OCI-LY7 (cell line): Measurements from ENCODE around the gene HIGD2A. TPM values are rescaled to one million over a fixed set of nuclear protein-coding genes. Genes with fewer than 3 reads are reported as not detected.

Experiments used
- BruUV-seq: library from RNA; stranded (reverse); fragments of 400-500 nt; replicated peaks from 2 replicates; lab custom pipeline; 2021; lab: Mats Ljungman, UMichigan
- CTCF ChIA-PET: fragments of 300-600 bp; sonication (Branson Sonifier 250); formaldehyde crosslinking; loops from one replicate; lab custom pipeline; 2022; ENCODE audit warnings: antibody characterized with exemption; ENCODE audit not compliant: unreplicated experiment; lab: Charles Lee
- POLR2A ChIA-PET: fragments of 300-600 bp; sonication (Branson Sonifier 250); formaldehyde crosslinking; loops from one replicate; lab custom pipeline; 2022; ENCODE audit warnings: antibody characterized with exemption; lab: Charles Lee
- DNase-seq: peaks from one replicate; pipeline ENCODE4 v3.0.0-alpha.2; 2015; ENCODE audit warnings: low spot score
- H2AFZ ChIP-seq: fragments of 200-600 bp; sonication (generic), shearing (Covaris generic); 2 replicates; pipeline ENCODE4 v1.6.1; 2014; ENCODE audit warnings: mild to moderate bottlenecking, antibody characterized with exemption, low read length, moderate library complexity
- H3K27ac ChIP-seq: fragments of 200-600 bp; sonication (generic); 2 replicates; pipeline ENCODE4 v1.5.1; 2014; ENCODE audit warnings: mixed run types, low read depth, mild to moderate bottlenecking, moderate library complexity, low read length, inconsistent platforms; ENCODE audit not compliant: poor library complexity, severe bottlenecking
- H3K36me3 ChIP-seq: fragments of 200-600 bp; sonication (generic); 2 replicates; pipeline ENCODE4 v1.6.1; 2014; ENCODE audit warnings: mild to moderate bottlenecking, antibody characterized with exemption, low read length, moderate library complexity, mixed read lengths; ENCODE audit not compliant: insufficient read depth
- H3K4me1 ChIP-seq: fragments of 200-600 bp; sonication (generic); 2 replicates; pipeline ENCODE4 v1.5.1; 2014; ENCODE audit warnings: mild to moderate bottlenecking, low read length; ENCODE audit not compliant: insufficient read depth, poor library complexity, severe bottlenecking
- H3K4me2 ChIP-seq: fragments of 200-600 bp; sonication (generic); 2 replicates; pipeline ENCODE4 v1.6.1; 2014; ENCODE audit warnings: mild to moderate bottlenecking, low read length
- H3K4me3 ChIP-seq: fragments of 200-600 bp; sonication (generic); 2 replicates; pipeline ENCODE4 v1.5.1; 2014; ENCODE audit warnings: mild to moderate bottlenecking, low read depth, low read length; ENCODE audit not compliant: poor library complexity, severe bottlenecking
- H3K79me2 ChIP-seq: fragments of 200-600 bp; sonication (generic); 2 replicates; pipeline ENCODE4 v1.6.1; 2016; ENCODE audit warnings: low read depth, mild to moderate bottlenecking, low read length, moderate library complexity, mixed read lengths; ENCODE audit not compliant: insufficient read depth
- H3K9me2 ChIP-seq: fragments of 200-600 bp; sonication (generic); 2 replicates; pipeline ENCODE4 v1.6.1; 2016; ENCODE audit warnings: mild to moderate bottlenecking, low read length, mixed read lengths; ENCODE audit not compliant: insufficient read depth
- H3K9me3 ChIP-seq: fragments of 200-600 bp; sonication (generic); 2 replicates; pipeline ENCODE4 v1.6.1; 2014; ENCODE audit warnings: mild to moderate bottlenecking, mixed run types, low read length, mixed read lengths
- H4K20me1 ChIP-seq: fragments of 200-600 bp; sonication (generic); 2 replicates; pipeline ENCODE4 v1.6.1; 2014; ENCODE audit warnings: mild to moderate bottlenecking, antibody characterized with exemption, low read length, moderate library complexity, mixed read lengths; ENCODE audit not compliant: insufficient read depth
- EZH2phosphoT487 ChIP-seq: fragments of 200-600 bp; sonication (generic); IDR thresholded peaks from 2 replicates; pipeline ENCODE4 v1.6.1; 2018; ENCODE audit warnings: low read depth, borderline replicate concordance, mild to moderate bottlenecking, mixed run types, antibody characterized with exemption, low read length, moderate library complexity, mixed read lengths
- intact Hi-C: fragments of 100-400 bp; cut with micrococcal nuclease; formaldehyde crosslinking; loops from one replicate; pipeline ENCODE4 v1.10.0; 2022; ENCODE audit not compliant: unreplicated experiment
- total RNA-seq, 2 experiments: library from RNA; depleted of rRNA in 1 of 2; stranded (reverse); fragments of >200 nt in 1 of 2; shearing (Covaris generic) in 1 of 2; gene quantifications; 2 replicates each; pipeline ENCODE4 v1.2.3, GENCODE V29; 2014 to 2022
- TF ChIP-seq, protein P1 (sequence below): fragments of 200-600 bp; sonication (generic); conservative IDR thresholded peaks from 2 replicates; pipeline ENCODE4 v1.5.1; 2014; ENCODE audit warnings: mild to moderate bottlenecking, antibody characterized with exemption, low read length, moderate library complexity, mixed read lengths

Gene HIGD2A
- total RNA-seq, 2 experiments from 2014 or later: 145 to 223 TPM

DNA sequence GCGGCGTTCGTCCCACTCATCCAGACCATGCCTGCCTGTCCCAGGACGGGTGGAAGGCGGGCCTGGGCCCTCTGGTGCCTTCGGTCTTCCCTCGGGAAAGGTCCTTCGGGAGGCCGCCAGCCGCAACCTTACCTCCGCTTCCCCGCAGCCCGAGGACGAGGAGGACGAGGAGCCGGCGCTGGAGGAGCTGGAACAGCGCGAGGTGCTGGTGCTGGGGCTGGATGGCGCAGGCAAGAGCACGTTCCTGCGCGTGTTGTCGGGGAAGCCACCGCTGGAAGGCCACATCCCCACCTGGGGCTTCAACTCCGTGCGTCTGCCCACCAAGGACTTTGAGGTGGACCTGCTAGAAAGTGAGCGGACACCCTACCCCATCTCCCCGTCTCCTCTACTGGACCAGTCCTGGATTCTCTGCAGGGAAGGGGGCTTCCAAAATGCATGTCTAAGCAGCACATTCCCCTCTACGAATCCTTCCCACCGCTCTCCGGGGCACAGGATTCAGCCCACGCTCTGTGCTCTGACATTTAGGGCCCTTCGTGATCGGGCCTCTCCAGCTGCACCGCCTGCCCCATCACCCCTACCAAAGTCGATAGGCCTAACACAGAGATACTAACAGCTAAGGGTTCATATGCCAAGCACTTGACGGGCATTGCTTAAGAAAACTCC lies 22.2 kb upstream of the HIGD2A start:
- CTCF ChIA-PET: no interaction called here
- H3K27ac ChIP-seq: no peak overlapping the region
- H3K9me2 ChIP-seq: no peaks in the 10 kb centered on the region
- no peak for TF ChIP-seq EZH2phosphoT487
- no peak for DNase-seq
- H3K36me3 ChIP-seq: no peaks in the 10 kb centered on the region
- POLR2A ChIA-PET: interaction anchor here (1.2 kb wide), 1 partner anchor 14 kb away, joined by 6 read pairs; no protein-coding TSS in a partner anchor
- H3K4me1 ChIP-seq: peaks cover 10% of the 10 kb centered on the region
- no peak overlapping the region for H2AFZ ChIP-seq
- no peak overlapping the region for H3K4me3 ChIP-seq
- H4K20me1 ChIP-seq: no peaks in the 10 kb centered on the region; the same call in 1 of the 2 replicates
- no TSS peak for BruUV-seq
- H3K4me2 ChIP-seq: no peak overlapping the region
- intact Hi-C loops: no loop called here
- H3K9me3 ChIP-seq: no peaks in the 10 kb centered on the region
- no peaks in the 10 kb centered on the region; the same call in 1 of the 2 replicates for H3K79me2 ChIP-seq

DNA sequence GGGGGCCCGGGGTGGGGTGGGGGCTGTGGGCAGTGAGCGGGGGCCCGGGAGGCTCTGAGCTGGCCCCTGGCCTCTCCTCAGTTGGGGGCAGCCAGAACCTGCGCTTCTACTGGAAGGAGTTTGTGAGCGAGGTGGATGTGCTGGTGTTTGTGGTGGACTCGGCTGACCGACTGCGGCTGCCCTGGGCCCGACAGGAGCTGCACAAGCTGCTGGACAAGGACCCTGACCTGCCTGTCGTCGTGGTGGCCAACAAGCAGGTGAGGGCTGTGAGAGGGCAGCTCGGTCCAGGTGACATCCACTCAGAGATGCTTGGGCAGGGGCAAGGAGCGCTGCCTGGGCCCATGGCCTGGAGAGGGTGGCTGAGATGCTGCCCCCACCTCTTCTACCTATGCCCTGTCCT lies 19.8 kb upstream of the HIGD2A start:
- no peaks in the 10 kb centered on the region; the same call in 1 of the 2 replicates for H4K20me1 ChIP-seq
- H3K9me3 ChIP-seq: no peaks in the 10 kb centered on the region
- BruUV-seq: no TSS peak
- intact Hi-C loops: no loop called here
- no peaks in the 10 kb centered on the region for H3K9me2 ChIP-seq
- ChIA-PET POLR2A (interaction anchor here (0.6 to 1.6 kb wide), 2 partner anchors 20 to 1821 kb away, joined by 3 read pairs; no protein-coding TSS in a partner anchor), CTCF (no interaction called here)
- H3K4me3 ChIP-seq: no peak overlapping the region
- no peak for DNase-seq
- peaks cover 3% of the 10 kb centered on the region for H3K4me1 ChIP-seq
- H3K36me3 ChIP-seq: no peaks in the 10 kb centered on the region
- H3K4me2 ChIP-seq: no peak overlapping the region
- H3K27ac ChIP-seq: no peak overlapping the region
- no peak overlapping the region for H2AFZ ChIP-seq
- no peaks in the 10 kb centered on the region for H3K79me2 ChIP-seq
- no peak for TF ChIP-seq EZH2phosphoT487
- TF ChIP-seq, protein P1, sequence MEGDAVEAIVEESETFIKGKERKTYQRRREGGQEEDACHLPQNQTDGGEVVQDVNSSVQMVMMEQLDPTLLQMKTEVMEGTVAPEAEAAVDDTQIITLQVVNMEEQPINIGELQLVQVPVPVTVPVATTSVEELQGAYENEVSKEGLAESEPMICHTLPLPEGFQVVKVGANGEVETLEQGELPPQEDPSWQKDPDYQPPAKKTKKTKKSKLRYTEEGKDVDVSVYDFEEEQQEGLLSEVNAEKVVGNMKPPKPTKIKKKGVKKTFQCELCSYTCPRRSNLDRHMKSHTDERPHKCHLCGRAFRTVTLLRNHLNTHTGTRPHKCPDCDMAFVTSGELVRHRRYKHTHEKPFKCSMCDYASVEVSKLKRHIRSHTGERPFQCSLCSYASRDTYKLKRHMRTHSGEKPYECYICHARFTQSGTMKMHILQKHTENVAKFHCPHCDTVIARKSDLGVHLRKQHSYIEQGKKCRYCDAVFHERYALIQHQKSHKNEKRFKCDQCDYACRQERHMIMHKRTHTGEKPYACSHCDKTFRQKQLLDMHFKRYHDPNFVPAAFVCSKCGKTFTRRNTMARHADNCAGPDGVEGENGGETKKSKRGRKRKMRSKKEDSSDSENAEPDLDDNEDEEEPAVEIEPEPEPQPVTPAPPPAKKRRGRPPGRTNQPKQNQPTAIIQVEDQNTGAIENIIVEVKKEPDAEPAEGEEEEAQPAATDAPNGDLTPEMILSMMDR: no peak

DNA sequence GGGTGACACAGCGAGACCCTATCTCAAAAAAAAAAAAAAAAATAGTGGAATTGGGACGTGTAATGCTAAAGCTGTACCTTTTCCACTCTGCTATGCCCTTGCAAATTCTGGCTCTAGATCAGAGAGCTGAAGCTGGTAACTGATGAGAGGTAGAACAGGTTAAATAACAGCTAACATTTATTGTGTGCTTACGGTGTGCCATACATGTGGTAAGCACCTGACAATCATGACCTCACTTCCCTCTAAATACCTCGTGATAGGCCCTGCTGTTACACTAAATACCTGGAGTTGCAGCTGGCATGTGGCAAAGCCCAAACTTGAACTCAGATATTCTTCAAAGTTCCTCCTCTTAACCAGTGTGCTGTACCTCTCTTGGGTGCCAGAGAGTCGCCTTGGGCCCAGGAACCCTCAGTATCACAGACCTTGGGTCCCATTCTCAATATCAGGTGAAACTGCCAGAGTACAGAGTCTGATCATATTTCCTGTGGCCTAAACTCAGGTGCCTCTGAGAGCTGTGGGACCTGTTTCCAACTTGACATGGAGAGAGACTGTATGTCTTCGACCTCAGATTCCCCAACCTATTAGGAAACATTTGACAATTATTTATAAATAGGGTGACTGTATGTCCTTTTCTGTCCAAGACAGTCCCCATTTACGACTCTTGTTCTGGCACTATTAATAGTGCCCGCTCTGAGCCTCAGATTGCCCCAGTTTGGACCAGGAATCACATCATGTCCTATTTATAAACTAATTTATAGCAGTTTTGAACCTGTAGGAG lies 18.4 kb upstream of the HIGD2A start:
- Histone ChIP-seq H3K4me1 (peaks cover 3% of the 10 kb centered on the region), H3K79me2 (no peaks in the 10 kb centered on the region), H4K20me1 (no peaks in the 10 kb centered on the region; the same call in 1 of the 2 replicates), H3K9me3 (no peaks in the 10 kb centered on the region), H3K36me3 (no peaks in the 10 kb centered on the region), H3K4me2 (no peak overlapping the region), H3K27ac (no peak overlapping the region), H2AFZ (no peak overlapping the region), H3K9me2 (no peaks in the 10 kb centered on the region), H3K4me3 (no peak overlapping the region)
- ChIA-PET CTCF (no interaction called here), POLR2A (interaction anchor here (0.6 to 1.6 kb wide), 3 partner anchors 10 to 45 kb away, joined by 3 read pairs; no protein-coding TSS in a partner anchor)
- TF ChIP-seq, protein P1: no peak
- TF ChIP-seq EZH2phosphoT487: no peak
- no TSS peak for BruUV-seq
- intact Hi-C loops: no loop called here
- DNase-seq: no peak
